Measurements from ENCODE around the gene MAPK8. TPM values are rescaled to one million over a fixed set of nuclear protein-coding genes. Genes with fewer than 3 reads are reported as not detected.

The MAPK8 gene
- total and polyA plus RNA-seq, 7 experiments from 2014 or later = 22.2 to 63.9 (median 41.9) TPM

- Mint-ChIP-seq H3K27ac (no peak overlapping the region), H3K4me1 (no peaks in the 10 kb centered on the region), H3K4me3 (no peak overlapping the region), H3K9me3 (peaks cover 0 to 2% (median 0%) of the 10 kb centered on the region in 11 donors), H3K36me3 (no peaks in the 10 kb centered on the region), H3K27me3 (peaks cover 0 to 4% (median 0%) of the 10 kb centered on the region in 5 donors)
- H3K4me1 ChIP-seq (ENCODE audit: control insufficient read depth in 2 of 2, insufficient read depth in 2 of 2, low read length in 2 of 2) = no peaks in the 10 kb centered on the region
- H3K27ac ChIP-seq (ENCODE audit: low read depth, low read length) = no peak overlapping the region
- ChIA-PET CTCF (no interaction called here), POLR2A (no interaction called here)
- H3K36me3 ChIP-seq (ENCODE audit: control insufficient read depth in 2 of 3, insufficient read depth in 3 of 3, low read length in 3 of 3) = no peaks in the 10 kb centered on the region
- intact Hi-C loops (cut with micrococcal nuclease) = no loop called here
- no peak for DNase-seq
- H3K9me3 ChIP-seq (ENCODE audit: control insufficient read depth in 2 of 3, low read length in 3 of 3) = no peaks in the 10 kb centered on the region
- H3K4me3 ChIP-seq (ENCODE audit: low read length) = no peak overlapping the region
- no peaks in the 10 kb centered on the region for H3K27me3 ChIP-seq (ENCODE audit: control insufficient read depth in 2 of 2, insufficient read depth in 2 of 2, low read length in 2 of 2)
- ATAC-seq = no peak
Observed at GRCh38 chr10:48456808-48457761, 150.6 kb downstream of the MAPK8 start.

GRCh38 chr10:48457949-48458661, 151.6 kb downstream of the MAPK8 start:
- H3K36me3 ChIP-seq (ENCODE audit: control insufficient read depth in 2 of 3, insufficient read depth in 3 of 3, low read length in 3 of 3) = no peaks in the 10 kb centered on the region
- H3K4me3 ChIP-seq (ENCODE audit: low read length) = no peak overlapping the region
- peaks cover 0 to 2% (median 0%) of the 10 kb centered on the region in 11 donors for H3K9me3 Mint-ChIP-seq
- ChIA-PET CTCF (no interaction called here), POLR2A (no interaction called here)
- no peaks in the 10 kb centered on the region for H3K9me3 ChIP-seq (ENCODE audit: control insufficient read depth in 2 of 3, low read length in 3 of 3)
- no peak for ATAC-seq
- no peaks in the 10 kb centered on the region for H3K27me3 ChIP-seq (ENCODE audit: control insufficient read depth in 2 of 2, insufficient read depth in 2 of 2, low read length in 2 of 2)
- no peaks in the 10 kb centered on the region for H3K4me1 ChIP-seq (ENCODE audit: control insufficient read depth in 2 of 2, insufficient read depth in 2 of 2, low read length in 2 of 2)
- H3K4me1 Mint-ChIP-seq = no peaks in the 10 kb centered on the region
- H3K4me3 Mint-ChIP-seq = peak overlapping the region in 1 of 10 donors; percentile 18
- intact Hi-C loops (cut with micrococcal nuclease) = no loop called here
- H3K27me3 Mint-ChIP-seq = peaks cover 0 to 1% (median 0%) of the 10 kb centered on the region in 5 donors
- no peak overlapping the region for H3K27ac Mint-ChIP-seq
- no peaks in the 10 kb centered on the region for H3K36me3 Mint-ChIP-seq
- DNase-seq = no peak
- no peak overlapping the region for H3K27ac ChIP-seq (ENCODE audit: low read depth, low read length)

DNA sequence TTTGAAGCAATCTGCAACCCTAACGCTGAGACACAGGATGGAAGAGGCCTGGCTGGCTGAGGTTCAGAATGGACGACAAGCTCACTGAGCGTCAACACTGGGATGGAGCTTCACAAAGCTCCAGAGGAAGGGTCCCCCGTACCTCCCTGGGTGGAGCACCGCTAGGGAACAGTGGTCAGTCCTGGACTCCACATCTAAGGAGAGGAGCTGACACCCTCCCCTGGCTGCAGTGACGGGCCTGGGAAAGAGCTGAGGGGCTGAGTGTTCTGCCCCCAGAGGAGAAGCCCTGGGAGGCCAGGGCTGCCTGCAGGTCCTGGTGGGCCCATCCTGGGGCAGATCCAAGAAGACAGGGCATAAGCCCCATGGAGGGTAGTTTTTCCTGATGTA, 152.2 kb downstream of the MAPK8 start:
- DNase-seq = no peak
- Mint-ChIP-seq H3K27ac (no peak overlapping the region), H3K4me3 (no peak overlapping the region), H3K9me3 (peaks cover 0 to 2% (median 0%) of the 10 kb centered on the region in 11 donors), H3K27me3 (no peaks in the 10 kb centered on the region), H3K4me1 (no peaks in the 10 kb centered on the region), H3K36me3 (no peaks in the 10 kb centered on the region)
- CTCF ChIA-PET = no interaction called here
- ATAC-seq = no peak
- Histone ChIP-seq H3K27me3 (ENCODE audit: control insufficient read depth in 2 of 2, insufficient read depth in 2 of 2, low read length in 2 of 2) (no peaks in the 10 kb centered on the region), H3K9me3 (ENCODE audit: control insufficient read depth in 2 of 3, low read length in 3 of 3) (no peaks in the 10 kb centered on the region), H3K36me3 (ENCODE audit: control insufficient read depth in 2 of 3, insufficient read depth in 3 of 3, low read length in 3 of 3) (no peaks in the 10 kb centered on the region), H3K4me3 (ENCODE audit: low read length) (no peak overlapping the region), H3K4me1 (ENCODE audit: control insufficient read depth in 2 of 2, insufficient read depth in 2 of 2, low read length in 2 of 2) (no peaks in the 10 kb centered on the region), H3K27ac (ENCODE audit: low read depth, low read length) (no peak overlapping the region)
- POLR2A ChIA-PET = no interaction called here
- intact Hi-C loops (cut with micrococcal nuclease) = no loop called here

DNA sequence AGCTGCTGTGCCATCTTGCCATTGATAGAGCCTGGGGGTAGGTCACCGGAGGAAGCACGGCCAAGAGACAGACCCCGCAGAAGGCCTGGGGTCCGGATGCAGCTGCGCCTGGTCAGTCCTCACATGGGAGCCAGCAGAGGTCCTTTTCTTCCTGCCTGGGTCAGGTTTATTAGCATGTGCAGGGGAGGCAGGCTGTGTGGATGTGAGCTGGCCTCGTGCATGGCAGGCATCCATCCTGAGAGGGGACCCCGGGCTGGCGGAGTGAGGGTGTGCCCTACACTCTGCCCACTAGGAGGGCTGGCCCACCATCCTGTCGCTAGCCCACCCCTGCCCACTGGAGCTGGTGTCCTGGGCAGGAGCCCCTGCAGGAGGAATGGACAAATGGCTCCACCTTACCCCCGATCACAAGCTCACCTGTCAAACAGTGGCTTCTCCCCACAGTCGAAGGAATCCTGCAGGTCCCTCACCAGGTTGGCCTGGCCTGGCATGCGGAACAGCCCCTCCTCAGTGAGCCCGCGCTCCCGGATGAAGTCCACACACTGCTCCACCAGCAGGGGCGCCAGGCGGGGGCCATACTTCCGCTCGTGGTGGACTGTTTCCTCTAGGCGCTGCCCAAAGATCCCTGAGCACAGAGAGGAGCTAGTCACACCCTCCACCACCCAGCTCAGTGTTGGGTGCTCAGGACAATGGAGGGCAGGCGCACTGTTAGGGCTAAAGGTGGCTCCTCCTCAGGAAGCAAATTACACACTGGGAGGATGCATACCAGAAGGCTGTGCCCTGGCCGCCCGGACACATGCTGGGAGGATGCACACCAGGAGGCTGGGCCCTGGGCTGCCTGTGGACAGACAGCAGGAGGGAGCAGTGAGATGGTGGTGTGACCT, 153.0 kb downstream of the MAPK8 start:
- no peak overlapping the region for H3K4me3 ChIP-seq (ENCODE audit: low read length)
- Mint-ChIP-seq H3K4me1 (no peaks in the 10 kb centered on the region), H3K27ac (no peak overlapping the region), H3K9me3 (peaks cover 0 to 2% (median 0%) of the 10 kb centered on the region in 11 donors), H3K36me3 (no peaks in the 10 kb centered on the region), H3K27me3 (no peaks in the 10 kb centered on the region), H3K4me3 (no peak overlapping the region)
- POLR2A ChIA-PET = no interaction called here
- no peak overlapping the region for H3K27ac ChIP-seq (ENCODE audit: low read depth, low read length)
- H3K9me3 ChIP-seq (ENCODE audit: control insufficient read depth in 2 of 3, low read length in 3 of 3) = no peaks in the 10 kb centered on the region
- no peaks in the 10 kb centered on the region for H3K4me1 ChIP-seq (ENCODE audit: control insufficient read depth in 2 of 2, insufficient read depth in 2 of 2, low read length in 2 of 2)
- ATAC-seq = no peak
- intact Hi-C loops (cut with micrococcal nuclease) = no loop called here
- no peaks in the 10 kb centered on the region for H3K36me3 ChIP-seq (ENCODE audit: control insufficient read depth in 2 of 3, insufficient read depth in 3 of 3, low read length in 3 of 3)
- CTCF ChIA-PET = no interaction called here
- H3K27me3 ChIP-seq (ENCODE audit: control insufficient read depth in 2 of 2, insufficient read depth in 2 of 2, low read length in 2 of 2) = no peaks in the 10 kb centered on the region
- DNase-seq = peak in 1 of 9 donors; percentile 10

GRCh38 chr10:48460182-48460581, 153.7 kb downstream of the MAPK8 start:
- POLR2A ChIA-PET = no interaction called here
- DNase-seq (no peak), ATAC-seq (no peak)
- H3K4me1 ChIP-seq (ENCODE audit: control insufficient read depth in 2 of 2, insufficient read depth in 2 of 2, low read length in 2 of 2) = no peaks in the 10 kb centered on the region
- Mint-ChIP-seq H3K4me3 (no peak overlapping the region), H3K4me1 (no peaks in the 10 kb centered on the region), H3K27ac (no peak overlapping the region), H3K36me3 (no peaks in the 10 kb centered on the region), H3K9me3 (peaks cover 0 to 2% (median 0%) of the 10 kb centered on the region in 11 donors), H3K27me3 (no peaks in the 10 kb centered on the region)
- intact Hi-C loops (cut with micrococcal nuclease) = no loop called here
- no peaks in the 10 kb centered on the region for H3K27me3 ChIP-seq (ENCODE audit: control insufficient read depth in 2 of 2, insufficient read depth in 2 of 2, low read length in 2 of 2)
- H3K9me3 ChIP-seq (ENCODE audit: control insufficient read depth in 2 of 3, low read length in 3 of 3) = no peaks in the 10 kb centered on the region
- H3K4me3 ChIP-seq (ENCODE audit: low read length) = no peak overlapping the region
- no peak overlapping the region for H3K27ac ChIP-seq (ENCODE audit: low read depth, low read length)
- CTCF ChIA-PET = no interaction called here
- no peaks in the 10 kb centered on the region for H3K36me3 ChIP-seq (ENCODE audit: control insufficient read depth in 2 of 3, insufficient read depth in 3 of 3, low read length in 3 of 3)

- H3K9me3 Mint-ChIP-seq = peaks cover 0 to 1% (median 0%) of the 10 kb centered on the region in 11 donors
- H3K36me3 Mint-ChIP-seq = no peaks in the 10 kb centered on the region
- Histone ChIP-seq H3K27ac (ENCODE audit: low read depth, low read length) (no peak overlapping the region), H3K36me3 (ENCODE audit: control insufficient read depth in 2 of 3, insufficient read depth in 3 of 3, low read length in 3 of 3) (no peaks in the 10 kb centered on the region), H3K27me3 (ENCODE audit: control insufficient read depth in 2 of 2, insufficient read depth in 2 of 2, low read length in 2 of 2) (no peaks in the 10 kb centered on the region), H3K4me1 (ENCODE audit: control insufficient read depth in 2 of 2, insufficient read depth in 2 of 2, low read length in 2 of 2) (no peaks in the 10 kb centered on the region), H3K4me3 (ENCODE audit: low read length) (no peak overlapping the region), H3K9me3 (ENCODE audit: control insufficient read depth in 2 of 3, low read length in 3 of 3) (no peaks in the 10 kb centered on the region)
- no peak overlapping the region for H3K4me3 Mint-ChIP-seq
- intact Hi-C loops (cut with micrococcal nuclease) = no loop called here
- POLR2A ChIA-PET = no interaction called here
- ATAC-seq (no peak), DNase-seq (no peak)
- CTCF ChIA-PET = no interaction called here
- H3K27me3 Mint-ChIP-seq = no peaks in the 10 kb centered on the region
- H3K4me1 Mint-ChIP-seq = no peaks in the 10 kb centered on the region
- no peak overlapping the region for H3K27ac Mint-ChIP-seq
Observed at GRCh38 chr10:48461623-48462481, 155.4 kb downstream of the MAPK8 start.

All from naive thymus-derived CD4-positive, alpha-beta T cell (primary cell).